Ovary (tissue), 3 donors: ENCODE results near the gene SULT4A1.

Experiments used
- EP300 ChIP-seq: sonication (generic); formaldehyde crosslinking; IDR thresholded peaks from one replicate; pipeline ENCODE4 v1.6.1; 2017; ENCODE audit warnings: antibody characterized with exemption
- POLR2A ChIP-seq: fragments of 450-650 bp; IDR thresholded peaks from one replicate; pipeline ENCODE4 v1.6.1; 2017; ENCODE audit warnings: antibody characterized with exemption, mild to moderate bottlenecking, moderate library complexity
- TF ChIP-seq, protein P1 (sequence below), 3 donors: fragments of 450-650 bp in 2 of 3; fragments of 200-600 bp in 1 of 3; IDR thresholded peaks; one replicate each; pipeline versions ENCODE4 v1.5.1 to v1.8.0; 2016 to 2022; ENCODE audit warnings: antibody characterized with exemption in 3 of 3, mild to moderate bottlenecking in 1 of 3
- donor health status: DM: no; HTN: no; CAD: no.

DNA sequence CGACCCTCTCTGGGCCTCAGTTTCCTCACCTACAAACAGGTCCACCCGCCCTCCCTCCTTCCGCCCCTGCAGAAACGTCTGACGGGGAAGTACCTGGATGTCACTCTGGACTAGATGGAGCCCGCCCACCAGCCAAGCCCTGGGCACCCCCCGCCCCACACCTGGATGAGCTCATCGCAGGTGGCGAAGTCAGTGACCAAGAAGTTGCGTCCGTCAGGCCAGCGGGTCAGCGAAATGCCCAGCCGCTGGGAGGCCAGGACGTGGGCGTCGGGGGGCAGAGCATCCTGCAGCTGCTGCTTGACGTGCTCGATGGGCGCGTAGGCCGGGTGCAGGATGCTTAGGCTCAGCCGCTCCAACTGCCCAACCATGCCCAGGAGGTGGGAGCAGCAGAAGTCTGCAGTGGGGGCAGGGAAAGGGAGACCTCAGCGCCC lies 28.6 kb upstream of the SULT4A1 start:
- TF ChIP-seq, protein P1, sequence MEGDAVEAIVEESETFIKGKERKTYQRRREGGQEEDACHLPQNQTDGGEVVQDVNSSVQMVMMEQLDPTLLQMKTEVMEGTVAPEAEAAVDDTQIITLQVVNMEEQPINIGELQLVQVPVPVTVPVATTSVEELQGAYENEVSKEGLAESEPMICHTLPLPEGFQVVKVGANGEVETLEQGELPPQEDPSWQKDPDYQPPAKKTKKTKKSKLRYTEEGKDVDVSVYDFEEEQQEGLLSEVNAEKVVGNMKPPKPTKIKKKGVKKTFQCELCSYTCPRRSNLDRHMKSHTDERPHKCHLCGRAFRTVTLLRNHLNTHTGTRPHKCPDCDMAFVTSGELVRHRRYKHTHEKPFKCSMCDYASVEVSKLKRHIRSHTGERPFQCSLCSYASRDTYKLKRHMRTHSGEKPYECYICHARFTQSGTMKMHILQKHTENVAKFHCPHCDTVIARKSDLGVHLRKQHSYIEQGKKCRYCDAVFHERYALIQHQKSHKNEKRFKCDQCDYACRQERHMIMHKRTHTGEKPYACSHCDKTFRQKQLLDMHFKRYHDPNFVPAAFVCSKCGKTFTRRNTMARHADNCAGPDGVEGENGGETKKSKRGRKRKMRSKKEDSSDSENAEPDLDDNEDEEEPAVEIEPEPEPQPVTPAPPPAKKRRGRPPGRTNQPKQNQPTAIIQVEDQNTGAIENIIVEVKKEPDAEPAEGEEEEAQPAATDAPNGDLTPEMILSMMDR (IDR thresholded peaks at IDR 0.05): no peak
- TF ChIP-seq POLR2A: no peak
- no peak for TF ChIP-seq EP300
